Hepatic stellate cell (primary cell): ENCODE results near the gene SDS.
A peak's percentile ranks its signal among the peaks of the same experiment; 100 is the strongest.

ENCODE experiments used
- DNase-seq: peaks from one replicate; pipeline ENCODE4 v3.0.0; 2011; ENCODE audit warnings: low spot score

SDS gene, protein sequence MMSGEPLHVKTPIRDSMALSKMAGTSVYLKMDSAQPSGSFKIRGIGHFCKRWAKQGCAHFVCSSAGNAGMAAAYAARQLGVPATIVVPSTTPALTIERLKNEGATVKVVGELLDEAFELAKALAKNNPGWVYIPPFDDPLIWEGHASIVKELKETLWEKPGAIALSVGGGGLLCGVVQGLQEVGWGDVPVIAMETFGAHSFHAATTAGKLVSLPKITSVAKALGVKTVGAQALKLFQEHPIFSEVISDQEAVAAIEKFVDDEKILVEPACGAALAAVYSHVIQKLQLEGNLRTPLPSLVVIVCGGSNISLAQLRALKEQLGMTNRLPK

DNA sequence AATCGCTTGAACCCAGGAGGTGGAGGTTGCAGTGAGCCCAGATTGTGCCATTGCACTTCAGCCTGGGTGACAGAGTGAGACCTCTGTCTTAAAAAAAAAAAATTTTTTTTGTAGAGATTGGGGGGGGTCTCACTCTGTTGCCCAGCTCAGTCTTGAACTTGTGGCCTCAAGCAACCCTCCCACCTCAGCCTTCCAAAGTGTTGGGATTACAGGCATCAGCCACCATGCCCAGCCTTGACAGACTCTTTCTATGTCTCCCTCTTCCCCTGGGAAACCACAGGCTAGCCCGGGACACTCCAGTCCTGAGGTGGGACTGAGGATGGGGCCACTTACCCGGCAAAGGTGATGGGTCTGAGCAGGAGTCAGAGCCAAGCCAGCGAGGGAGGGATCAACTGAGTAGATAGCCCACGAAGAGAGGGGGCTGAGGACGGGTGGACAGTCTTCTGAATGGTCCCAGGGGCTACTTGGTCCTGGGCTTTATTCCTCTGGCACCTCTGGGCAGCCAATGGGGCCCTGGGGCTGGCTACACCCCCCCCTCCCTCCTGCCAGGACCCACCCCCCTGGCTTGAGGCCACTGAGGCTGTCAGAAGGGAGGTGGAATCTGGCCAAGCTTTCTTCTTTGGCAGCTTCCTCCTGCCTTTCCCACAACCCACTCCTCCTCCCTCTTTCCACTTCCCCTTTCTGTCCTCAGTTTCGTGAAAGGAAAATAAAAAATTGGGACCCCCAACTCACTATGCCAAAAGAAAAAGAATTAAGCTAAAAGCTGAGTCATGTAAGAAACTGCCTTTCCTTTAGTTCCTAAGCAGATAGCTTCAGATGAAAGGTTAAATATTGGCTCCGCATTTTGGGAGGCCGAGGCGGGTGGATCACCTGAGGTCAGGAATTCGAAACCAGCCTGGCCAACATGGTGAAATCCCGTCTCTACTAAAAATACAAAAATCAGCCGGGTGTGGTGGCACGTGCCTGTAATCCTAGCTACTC, at the start of gene SDS:
Gene SDS (minus strand): TSS at position 453 of the 981 bp plus-strand sequence. CDS start 4,179 bp downstream, outside the sequence.
- DNase-seq = no peak

DNA sequence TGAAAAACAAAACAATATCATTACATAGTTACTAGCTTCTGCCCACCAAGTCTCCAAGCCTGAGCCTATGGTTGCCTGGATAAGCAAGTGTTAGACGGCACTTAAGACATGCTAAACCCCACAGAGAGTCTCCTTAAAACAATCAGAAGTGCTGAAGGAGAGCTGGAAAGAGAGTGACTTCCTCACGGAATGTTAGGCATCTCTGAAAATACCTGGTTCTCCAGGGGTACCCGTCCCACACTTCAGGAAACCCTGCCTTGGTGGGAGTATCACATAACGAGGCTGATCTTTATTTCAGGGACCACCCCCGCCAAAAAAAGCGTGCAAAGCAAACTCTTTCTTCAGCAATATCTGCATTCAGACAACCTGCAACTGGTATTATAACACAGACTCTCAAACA, 49.6 kb upstream of the SDS start:
- DNase-seq = no peak

DNA sequence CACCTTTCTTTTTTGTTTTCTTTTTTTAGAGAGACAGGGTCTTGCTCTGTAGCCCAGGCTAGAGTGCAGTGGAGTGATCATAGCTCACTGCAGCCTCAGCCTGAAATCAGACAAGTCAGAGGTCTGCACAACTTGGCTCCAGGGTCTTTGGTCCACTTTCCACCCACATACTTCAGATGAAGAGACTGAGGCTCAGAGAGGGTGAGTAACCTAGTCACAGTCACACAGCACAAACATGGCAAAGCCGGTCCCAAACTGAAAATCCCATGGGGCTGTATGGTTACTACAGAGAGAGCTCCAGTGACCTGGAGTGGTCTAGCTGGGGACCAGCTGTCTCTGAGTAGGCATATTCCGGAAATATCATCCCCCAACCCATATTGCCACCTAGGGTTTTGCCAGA, 48.8 kb upstream of the SDS start:
- no peak for DNase-seq

DNA sequence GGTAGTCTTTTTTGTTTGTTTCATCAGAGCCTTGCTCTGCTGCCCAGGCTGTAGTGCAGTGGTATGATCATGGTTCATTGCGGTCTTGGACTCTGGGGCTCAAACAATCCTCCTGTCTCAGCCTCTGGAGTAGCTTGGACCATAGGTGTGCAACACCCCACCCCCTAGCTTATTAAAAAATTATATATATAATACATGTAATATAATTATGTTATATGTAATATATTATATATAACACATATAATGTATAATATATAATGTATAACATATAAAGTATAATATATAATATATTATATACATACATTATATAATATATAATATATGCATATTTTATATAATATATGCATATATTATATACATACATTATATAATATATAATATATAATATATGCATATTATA, 46.2 kb upstream of the SDS start:
- DNase-seq = no peak

DNA sequence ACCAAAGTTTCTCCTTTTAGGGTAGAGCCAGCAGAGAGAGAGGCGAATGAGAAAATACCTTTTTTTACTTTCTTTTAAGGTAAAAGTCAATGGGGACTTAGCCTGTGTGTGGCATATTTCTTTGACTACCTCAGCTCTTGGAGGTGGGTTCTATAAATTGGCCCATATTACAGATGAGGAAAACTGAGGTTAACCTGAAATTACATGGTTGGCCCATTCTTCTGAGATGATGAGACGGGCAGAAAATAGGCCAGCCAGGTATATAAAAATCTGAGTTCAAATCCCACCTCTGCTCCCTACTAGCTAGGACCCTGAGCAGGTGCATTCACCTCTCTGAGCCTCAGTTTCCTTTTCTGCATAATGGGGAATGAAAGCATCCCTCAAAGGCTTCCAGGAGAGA, 45.6 kb upstream of the SDS start:
- DNase-seq = no peak

DNA sequence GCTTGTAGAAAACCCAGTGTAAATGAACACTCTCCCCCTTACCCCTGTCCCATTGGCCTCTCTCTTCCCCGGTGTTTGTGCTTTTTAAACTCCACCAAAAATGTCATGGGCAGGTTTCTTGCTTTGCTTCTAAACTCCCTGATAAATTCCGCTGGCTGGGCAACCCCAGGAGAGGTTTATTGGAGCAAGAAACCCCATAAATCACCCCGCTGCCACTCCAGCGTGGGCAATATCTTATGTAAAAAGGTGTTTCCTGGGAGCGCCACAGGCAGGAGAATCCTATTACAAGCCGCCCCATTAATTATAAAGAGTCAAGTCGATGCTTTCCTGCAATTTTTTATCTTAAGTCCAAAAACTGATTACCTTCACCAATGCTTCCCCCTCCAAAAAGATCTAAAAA, 45.2 kb upstream of the SDS start:
- DNase-seq = no peak

DNA sequence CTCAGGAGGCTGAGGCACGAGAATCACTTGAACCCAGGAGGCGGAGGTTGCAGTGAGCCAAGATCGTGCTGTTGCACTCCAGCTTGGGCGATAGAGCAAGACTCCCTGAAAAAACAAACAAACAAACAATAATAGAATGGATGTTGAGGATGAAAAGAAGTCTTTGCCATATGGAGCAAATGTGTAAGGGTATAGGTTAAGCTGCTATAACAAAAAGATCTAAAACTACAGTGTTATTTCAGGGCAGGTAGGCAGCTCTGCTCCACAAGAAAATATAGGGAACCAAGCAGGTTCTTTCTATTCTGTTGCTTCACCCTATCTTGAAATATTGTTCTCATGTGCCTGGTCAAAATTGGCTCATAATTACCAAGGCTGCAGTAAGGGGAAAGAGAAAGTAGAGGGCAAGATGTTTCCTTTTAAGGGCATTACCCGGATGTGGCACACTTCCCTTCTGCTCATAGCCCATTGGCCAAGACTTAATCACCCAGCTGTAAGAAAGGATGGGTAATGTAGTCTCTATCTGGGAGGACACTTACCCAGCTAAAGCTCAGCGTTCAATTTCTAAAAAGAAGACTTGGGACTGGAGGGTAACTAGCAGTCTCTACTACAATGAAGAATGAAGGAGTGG, 42.0 kb upstream of the SDS start:
- no peak for DNase-seq

DNA sequence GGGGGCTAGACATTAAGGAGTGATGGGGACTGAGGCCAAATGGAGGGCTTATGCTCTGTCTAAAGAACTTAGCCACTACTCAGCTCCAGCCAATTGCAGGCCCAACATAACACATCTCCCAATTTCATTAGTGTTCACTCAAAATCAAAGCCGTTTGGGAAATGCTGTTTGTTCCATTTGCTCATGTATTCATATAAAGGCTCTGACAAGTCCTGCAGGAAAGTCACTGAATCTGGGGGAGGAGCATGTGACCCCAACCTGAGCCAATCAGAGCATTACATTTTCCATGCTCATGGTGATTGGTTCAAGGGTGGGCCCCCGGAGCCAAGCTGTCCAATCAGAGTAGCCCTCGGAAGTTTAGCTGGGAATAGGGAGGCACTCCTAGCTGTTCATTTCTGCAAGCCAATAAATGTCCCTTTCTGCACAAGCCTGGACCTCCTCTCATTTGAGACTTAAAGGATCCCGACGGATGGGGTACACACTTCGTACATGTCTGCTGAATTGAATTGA, 39.4 kb upstream of the SDS start:
- no peak for DNase-seq

DNA sequence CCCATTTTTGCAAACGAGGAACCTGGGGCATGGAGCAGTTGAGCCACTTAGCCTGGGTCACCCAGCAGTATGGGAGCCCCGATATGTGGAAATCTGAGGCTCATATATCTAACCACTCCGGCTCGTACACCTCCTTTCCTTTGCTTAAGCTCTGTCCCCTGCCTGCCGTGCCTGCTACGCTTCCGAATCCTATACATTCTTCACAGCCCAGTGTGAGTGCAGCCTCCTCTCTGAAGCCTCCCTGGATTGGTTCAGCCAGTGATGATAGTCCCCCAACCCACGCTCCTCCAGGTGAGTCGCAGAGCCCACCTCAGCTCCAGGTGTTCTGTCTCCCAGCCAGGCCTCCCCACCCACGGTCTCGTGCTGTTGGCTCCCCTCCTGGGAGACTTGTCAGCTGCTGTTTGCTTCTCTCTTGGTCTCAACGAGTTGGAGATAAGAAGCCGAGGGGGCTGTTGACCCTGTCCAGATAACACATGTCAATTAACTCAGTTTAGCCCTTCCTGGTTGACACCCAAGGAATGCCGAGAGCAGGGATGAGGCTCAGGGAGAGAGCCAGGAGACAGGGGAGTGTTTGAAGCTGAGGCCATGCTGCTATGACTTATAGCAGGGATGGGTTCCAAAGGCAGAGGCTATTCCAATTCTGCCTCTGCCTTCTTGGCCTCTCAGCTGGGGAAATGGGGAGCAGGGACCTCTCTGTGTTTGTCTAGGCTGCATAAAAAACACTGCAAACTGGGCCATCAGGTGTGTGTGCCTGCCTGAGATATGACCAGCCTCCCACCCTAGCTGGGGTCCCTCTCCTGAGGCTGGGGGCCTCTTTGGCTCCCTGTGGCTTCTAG, 37.5 kb upstream of the SDS start:
- DNase-seq = no peak

DNA sequence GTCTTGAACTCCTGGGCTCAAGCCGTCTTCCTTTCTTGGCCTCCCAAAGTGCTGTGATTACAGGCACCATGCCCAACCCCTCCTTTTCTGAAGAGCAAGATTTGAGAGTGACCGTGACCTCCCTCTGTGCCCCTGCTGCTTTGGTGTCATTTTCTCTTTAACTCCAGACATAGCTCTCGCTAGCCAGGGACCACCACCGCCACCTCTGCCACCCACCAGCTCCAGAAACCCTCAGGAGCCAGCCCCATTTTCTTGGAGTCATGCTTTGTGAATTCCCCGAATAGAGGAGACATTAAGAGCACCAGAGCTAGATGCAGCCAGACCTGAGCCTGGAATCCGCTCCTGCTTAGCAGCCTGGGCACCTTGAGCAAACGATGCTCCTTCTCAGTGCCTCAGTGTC, 36.6 kb upstream of the SDS start:
- no peak for DNase-seq

DNA sequence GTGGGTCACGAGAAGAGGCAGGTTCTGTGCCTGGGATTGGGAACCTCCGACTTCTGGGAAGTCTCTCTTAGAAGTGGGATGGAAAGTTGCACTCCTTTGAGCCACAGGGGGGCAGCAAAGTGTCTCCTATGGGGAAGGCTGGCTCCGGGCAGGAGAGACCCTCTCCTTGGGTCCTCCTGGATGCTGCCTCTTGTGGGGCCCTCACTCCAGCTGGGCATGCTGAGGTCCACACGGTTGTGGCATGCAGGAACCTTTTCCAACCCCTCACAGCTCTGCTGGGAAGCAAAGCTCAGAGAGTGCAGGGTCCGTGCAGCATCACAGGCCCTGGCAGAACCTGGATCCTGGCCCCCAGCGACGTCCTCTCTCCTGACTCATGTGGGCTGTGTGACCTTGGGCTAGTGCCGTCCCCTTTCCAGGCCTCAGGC, 35.9 kb upstream of the SDS start:
- peak; percentile 44 for DNase-seq

DNA sequence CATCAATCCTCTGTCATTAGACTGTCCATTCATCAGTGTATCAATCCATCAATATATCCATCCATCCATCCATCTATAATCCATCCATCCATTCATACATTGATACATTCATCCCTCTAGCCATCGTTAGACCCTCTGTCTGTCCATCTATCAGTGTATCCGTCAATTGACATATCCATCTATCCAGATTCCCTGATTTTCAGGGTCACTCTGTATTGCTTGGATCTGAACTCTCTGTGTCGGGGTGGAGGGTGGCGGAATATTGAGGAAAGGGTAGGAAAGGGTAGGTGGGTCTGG, 35.6 kb upstream of the SDS start:
- DNase-seq = no peak

DNA sequence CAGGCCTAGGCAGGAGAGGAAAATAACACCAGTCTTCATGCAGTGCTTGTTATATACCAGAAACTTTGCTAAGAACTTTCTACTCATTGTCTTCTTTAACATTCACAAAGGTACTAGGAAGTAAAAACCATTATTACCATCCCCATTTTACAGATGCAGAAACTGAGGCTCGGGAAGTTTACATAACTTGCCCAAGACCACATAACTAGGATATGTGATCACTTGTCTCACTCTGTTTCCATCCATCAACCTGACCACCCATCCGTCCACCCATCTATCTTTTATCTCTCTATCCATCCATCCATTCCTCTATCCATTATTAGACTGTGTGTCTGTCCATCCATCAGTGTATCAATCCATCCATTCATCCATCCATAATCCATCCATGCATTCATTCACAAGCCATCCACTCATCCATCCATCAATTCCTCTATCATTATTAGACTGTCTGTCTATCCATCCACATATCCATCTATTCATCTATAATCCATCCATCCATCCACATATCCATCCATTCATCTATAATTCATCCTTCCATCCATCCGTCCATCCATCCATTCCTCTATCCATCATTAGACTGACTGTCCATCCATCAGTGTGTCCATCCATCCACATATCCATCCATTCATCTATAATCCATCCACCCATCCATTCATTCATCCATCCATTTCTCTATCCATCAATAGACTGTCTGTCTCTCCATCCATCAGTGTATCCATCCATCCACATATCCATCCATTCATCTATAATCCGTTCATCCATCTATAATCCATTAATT, 35.0 kb upstream of the SDS start:
- no peak for DNase-seq

DNA sequence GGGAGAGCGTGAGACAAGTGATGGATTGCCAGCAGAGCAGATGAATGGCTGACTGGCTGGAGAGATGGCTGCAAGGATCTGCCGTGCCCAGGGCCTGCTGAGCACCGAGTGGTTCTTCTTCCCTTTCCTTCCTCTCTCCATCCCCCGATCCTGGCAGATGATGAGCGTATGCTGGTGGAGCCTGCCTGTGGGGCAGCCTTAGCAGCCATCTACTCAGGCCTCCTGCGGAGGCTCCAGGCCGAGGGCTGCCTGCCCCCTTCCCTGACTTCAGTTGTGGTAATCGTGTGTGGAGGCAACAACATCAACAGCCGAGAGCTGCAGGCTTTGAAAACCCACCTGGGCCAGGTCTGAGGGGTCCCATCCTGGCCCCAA, 34.0 kb upstream of the SDS start:
- no peak for DNase-seq

DNA sequence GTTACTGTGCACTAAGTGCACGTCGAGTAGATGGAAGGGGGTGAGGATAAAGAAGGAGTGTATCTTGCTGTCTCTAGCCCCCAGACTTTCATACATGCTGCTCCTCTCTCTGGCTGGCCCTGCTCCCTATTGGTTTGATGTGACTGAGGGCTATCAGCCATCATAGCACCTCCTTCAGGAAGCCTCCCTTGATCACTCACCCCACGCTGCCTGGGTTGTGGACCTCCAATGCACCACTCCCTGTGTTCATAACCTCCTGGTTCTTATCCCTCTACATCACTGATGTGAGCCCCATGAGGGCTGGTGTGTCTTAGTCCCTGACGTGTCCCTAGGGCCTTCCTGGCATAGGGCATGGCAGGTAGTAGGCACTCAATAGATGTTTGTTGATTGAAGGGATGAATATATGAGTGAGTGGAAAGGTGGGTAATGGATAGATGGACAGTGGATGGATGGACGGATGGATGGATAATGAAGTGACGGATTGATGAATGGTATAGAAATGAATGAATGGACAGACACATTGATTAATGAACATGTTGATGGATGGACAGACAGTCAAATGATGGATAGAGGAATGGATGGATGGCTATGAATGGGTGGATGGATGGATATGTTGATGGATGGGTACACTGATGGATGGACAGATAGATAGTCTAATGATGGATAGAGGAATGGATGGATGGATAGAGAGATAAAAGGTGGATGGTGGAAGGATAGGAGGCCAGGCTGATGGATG, 33.5 kb upstream of the SDS start:
- no peak for DNase-seq

DNA sequence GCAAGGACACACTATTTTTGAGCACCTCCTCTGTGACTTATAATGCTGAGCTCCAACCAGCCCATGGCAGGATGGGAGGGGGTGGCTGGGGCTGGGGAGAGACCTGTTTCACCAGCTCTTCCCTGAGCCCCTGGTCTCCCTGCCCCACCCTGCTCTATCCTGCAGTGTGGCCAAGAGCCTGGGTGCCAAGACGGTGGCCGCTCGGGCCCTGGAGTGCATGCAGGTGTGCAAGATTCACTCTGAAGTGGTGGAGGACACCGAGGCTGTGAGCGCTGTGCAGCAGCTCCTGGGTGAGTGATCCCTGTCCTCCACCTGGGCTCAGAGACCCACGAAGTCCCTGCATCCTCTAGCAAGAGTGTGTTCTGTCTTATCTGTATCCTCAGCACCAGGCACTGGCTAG, 32.9 kb upstream of the SDS start:
- no peak for DNase-seq

DNA sequence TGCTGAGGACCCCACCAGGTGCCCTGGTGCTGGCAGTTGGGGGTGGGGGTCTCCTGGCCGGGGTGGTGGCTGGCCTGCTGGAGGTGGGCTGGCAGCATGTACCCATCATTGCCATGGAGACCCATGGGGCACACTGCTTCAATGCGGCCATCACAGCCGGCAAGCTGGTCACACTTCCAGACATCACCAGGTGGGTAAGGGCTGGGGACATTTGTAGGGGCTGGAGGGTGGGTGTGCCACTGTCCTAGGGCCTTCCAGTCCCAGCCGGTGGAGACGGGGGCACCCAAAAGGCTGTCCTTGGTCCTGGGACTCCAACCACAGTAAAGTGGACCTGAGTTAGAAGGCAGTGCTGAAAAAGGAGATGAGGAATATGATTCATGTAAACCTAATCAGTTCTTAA, 31.7 kb upstream of the SDS start:
- DNase-seq = no peak

DNA sequence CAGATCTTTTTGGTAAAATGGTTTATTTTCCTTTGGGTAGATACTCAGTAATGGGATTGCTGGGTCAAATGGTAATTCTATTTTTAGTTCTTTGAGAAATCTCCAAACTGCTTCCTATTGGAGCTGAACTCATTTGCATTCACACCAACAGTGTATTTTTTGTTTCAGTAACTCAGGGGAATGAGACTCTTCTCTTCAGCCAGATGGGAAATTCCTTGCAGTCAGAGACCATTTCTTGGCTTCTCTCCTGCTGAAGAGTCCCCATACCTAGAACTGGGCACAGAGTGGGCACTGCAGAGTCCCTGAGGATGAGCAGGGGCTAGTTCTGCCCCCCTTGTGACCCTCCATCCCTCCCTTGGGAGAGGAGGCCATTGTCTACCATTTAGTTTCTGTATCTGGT, 29.3 kb upstream of the SDS start:
- DNase-seq = no peak

DNA sequence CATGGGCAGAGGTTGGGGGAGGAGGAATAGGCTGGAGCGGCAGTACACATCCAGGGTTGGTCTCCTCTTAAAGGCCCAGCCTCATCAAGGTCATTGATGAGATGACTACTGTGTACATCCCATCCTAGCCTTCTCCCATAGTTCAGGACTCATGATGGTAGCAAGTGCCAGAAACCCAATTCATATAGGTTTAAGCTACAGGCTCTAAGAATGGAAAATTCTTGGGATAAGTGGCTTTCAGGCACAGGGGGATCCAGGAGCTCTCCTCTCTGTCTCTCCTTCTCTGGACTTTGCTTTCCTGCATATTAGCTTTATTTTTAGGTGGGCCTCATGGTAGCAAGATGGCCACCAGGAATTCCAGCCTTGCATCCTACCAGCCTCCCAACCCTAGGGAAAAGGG, 24.8 kb upstream of the SDS start:
- no peak for DNase-seq

DNA sequence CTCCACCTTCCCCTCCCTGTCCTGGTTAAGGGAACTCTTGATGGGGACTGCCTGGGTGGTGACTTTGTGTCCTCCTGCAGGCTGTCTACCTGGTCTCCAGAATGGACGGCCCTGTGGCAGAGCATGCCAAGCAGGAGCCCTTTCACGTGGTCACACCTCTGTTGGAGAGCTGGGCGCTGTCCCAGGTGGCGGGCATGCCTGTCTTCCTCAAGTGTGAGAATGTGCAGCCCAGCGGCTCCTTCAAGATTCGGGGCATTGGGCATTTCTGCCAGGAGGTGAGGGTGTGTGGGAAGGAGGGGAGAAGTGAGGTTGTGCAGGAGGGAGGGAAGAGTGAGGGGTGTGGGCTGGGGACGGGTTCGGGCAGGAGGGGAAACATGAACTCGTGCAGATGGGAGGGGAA, 24.2 kb upstream of the SDS start:
- DNase-seq = no peak
